HT1080 (cell line): ENCODE data around the gene NAAA. TPM values are rescaled to one million over a fixed set of nuclear protein-coding genes. Genes with fewer than 3 reads are reported as not detected.
A peak's percentile ranks its signal among the peaks of the same experiment; 100 is the strongest.
"Not testable (repeated sequence)": the region's sequence is repeated elsewhere in the genome, so short reads cannot be mapped to it uniquely, and the experiment has no call there.

Experiments
- DNase-seq: peaks from one replicate; pipeline ENCODE4 v3.0.0-alpha.2; 2015; ENCODE audit warnings: low read depth
- polyA plus RNA-seq, 2 experiments: library from polyadenylated mRNA; depleted of rRNA; stranded (reverse); fragments of >200 nt; gene quantifications; 2 replicates each; pipeline ENCODE4 v1.2.3, GENCODE V29; 2015
- total RNA-seq: library from RNA; depleted of rRNA; stranded (reverse); fragments of >200 nt; shearing (Covaris generic); gene quantifications from 2 replicates; pipeline ENCODE4 v1.2.3, GENCODE V29; 2014; rRNA removed

The NAAA gene
- total RNA-seq, result 1.4 and 2.0 TPM in 2 replicates
- polyA plus RNA-seq (2015; cell fraction: cytosol; rRNA removed), result 0.31 and 1.0 TPM in 2 replicates
- 5.0 and 6.1 TPM in 2 replicates for polyA plus RNA-seq (2015; cell fraction: nucleus; rRNA removed)

DNA sequence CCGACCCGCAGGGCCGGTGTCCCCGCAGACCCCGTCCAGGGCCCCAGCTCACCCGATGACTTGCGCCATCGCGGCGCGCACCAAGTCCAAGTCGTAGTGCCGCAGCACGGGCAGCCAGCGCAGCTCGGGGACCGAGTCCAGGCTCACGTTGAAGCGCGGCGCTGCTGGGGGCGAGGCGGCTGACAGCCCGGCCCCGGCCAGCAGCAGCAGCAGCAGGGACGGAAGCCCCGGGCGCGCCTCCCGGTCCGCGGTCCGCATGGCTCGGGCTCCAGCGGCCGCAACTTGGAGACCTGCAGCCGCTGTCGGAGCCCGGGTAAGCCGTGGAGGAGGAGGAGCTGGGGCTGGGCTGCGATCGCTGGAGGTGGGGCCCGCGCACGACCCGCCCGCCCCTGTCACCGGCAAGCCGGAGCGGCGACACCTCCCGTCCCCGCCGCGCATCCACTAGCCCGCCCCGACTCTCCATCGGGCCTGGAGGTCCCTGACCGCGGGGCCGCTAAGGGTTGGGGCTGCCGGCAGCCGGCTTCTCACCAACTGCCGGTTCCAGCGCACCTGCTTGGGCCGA, at the start of gene NAAA:
NAAA (minus strand) TSS at position 322 of the 562 bp plus-strand sequence; CDS start at position 258, 64 bp downstream.
- no peak for DNase-seq

GRCh38 chr4:75989846-75990528, 49.2 kb upstream of the NAAA start:
- no peak for DNase-seq

DNA sequence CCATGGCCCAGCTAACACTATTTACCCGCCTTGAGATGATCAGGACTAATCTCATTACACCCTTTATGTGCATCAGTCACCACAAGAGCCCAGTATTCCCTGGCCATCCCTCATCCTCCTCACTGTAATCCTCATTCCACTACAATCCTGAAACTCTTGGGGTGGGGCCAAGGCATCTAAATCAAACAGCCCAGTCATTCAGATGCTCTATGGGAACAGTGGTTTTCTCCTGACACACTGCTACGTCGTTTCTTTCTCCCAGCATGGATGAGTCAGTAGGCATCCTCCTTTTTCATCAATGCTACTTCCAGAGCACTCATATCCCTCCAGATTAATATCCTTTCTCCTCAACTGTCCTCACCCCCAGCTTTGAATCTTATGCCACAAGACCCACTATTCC, 44.3 kb upstream of the NAAA start:
- DNase-seq, result peak; percentile 94

DNA sequence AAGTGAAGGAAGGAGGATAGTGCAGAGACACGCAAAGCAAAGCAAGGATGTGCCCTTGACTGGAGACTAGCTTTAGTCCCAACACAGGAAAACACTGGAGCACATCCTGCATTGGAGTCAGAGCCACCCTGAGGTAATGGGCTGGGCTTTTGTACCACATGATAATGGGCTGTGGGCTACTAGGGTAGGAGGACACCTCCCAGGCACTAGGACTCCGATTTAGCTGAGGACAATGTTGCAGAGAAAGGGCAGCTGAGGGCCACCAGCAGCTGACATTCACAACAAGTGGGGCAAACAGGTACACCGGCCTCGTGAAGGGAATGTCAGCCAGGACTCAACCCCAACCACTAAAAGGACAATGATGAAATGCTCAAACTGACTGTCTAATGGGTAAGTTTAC, 39.8 kb upstream of the NAAA start:
- no peak for DNase-seq

DNA sequence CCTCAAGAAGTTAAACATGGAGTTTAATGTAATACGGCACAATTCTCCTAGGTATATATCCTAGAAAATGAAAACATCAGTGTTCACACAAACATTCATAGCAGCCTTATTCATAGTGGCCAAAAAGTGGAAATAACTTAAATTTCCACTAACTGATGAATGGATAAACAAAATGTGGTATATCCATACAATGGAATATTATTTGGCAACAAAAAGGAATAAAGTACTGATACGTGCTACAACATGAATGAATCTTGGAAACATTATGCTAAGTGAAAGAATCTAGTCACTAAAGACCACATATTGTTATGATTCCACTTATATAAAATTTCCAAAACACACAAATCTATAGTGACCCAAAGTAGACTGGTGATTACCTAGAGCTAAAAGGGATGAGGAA, 35.4 kb upstream of the NAAA start:
- no peak for DNase-seq

- DNase-seq, result no peak
Observed at GRCh38 chr4:75973766-75974165, 33.0 kb upstream of the NAAA start.

DNA sequence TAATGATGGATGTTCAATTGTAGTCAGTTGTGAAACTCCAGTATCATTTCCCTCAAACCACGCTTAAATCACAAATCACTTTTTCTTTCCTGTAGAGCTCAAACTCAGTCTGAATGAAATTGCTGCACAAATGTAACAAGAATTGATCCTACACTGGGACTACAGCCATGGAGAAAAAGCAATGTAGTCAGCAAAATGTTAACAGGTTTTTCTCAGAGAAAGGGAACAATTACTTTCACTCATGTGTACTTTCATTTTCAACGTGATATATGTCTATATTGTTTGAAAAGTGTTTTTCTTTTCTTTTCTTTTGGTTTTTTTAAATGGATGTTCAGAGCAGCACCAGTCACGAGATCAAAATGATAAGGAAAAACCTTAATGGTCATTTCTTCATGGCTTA, 27.3 kb upstream of the NAAA start:
- no peak for DNase-seq

DNA sequence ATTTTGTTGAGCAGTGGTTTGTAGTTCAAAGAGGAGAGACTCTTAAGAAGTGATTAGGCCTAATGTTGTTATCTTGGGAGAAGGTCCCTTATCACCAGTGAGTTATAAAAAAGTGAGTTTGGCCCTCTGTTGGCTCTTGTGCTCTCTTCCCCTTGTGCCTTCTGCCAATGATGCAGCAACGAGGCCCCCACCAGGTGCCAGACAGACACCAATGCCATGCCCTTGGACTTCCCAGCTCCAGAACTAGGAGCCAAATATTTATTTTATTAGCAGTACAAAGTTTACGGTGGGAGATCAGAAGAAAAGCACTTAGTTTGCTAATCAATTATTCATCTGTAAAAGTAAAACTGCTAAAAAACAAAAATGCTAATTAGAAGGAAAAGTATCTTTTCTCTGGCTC, 22.7 kb upstream of the NAAA start:
- no peak for DNase-seq

DNA sequence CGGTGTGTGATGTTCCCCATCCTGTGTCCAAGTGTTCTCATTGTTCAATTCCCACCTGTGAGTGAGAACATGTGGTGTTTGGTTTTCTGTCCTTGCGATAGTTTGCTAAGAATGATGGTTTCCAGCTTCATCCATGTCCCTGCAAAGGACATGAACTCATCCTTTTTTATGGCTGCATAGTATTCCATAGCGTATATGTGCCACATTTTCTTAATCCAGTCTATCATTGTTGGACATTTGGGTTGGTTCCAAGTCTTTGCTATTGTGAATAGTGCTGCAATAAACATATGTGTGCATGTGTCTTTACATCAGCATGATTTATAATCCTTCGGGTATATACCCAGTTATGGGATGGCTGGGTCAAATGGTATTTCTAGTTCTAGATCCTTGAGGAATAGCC, 21.3 kb upstream of the NAAA start:
- not testable (repeated sequence) for DNase-seq

DNA sequence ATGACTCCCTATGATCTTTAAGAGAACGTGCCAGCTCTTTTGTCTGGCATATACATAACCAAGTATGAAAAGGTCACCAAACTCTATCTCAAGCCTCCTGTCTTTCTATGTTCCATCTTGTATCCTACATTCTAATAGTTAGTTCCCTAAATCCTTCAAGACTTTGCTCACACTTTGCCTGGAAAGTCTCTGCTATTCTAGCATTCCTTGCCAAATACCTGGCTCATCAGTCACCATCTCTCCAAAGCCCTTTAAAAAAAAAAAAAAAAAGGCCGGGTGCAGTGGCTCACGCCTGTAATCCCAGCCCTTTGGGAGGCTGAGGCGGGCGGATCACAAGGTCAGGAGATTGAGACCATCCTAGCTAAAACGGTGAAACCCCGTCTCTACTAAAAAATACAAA, 17.7 kb upstream of the NAAA start:
- DNase-seq, result not testable (repeated sequence)

GRCh38 chr4:75954811-75955210, 14.0 kb upstream of the NAAA start:
- DNase-seq, result not testable (repeated sequence)

- DNase-seq, result no peak
Observed at GRCh38 chr4:75953509-75953908, 12.7 kb upstream of the NAAA start.

- no peak for DNase-seq
Observed at GRCh38 chr4:75950213-75950815, 9.5 kb upstream of the NAAA start.

DNA sequence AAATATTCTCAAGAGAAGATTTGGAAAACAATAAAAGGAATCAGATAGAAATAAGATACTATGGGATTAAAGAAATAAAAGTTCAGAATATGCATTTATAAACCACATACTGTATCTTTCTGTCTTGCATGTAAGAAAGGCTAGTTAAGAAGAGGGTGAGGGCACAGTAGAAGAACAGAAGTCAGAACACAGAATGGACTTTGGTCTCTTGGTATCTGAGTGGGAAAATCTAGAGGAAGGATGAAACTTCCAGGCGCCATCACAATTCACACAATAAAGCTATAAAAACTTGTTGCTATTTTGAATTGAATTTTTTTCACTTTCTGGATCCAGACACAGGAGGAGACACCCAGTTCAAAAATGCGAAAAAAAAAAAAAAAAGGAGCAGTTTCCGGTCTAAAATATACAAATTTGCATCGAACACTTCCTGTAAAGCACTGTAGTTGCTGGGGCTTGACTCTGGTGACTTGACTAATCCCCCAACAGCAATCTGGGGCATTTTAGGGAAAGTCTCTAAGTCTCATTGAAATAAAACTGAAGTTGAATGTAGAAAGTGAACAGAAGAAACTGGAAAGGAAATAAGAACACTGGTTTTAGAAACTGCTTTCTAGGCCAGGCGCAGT, 8.1 kb upstream of the NAAA start:
- DNase-seq, result no peak

DNA sequence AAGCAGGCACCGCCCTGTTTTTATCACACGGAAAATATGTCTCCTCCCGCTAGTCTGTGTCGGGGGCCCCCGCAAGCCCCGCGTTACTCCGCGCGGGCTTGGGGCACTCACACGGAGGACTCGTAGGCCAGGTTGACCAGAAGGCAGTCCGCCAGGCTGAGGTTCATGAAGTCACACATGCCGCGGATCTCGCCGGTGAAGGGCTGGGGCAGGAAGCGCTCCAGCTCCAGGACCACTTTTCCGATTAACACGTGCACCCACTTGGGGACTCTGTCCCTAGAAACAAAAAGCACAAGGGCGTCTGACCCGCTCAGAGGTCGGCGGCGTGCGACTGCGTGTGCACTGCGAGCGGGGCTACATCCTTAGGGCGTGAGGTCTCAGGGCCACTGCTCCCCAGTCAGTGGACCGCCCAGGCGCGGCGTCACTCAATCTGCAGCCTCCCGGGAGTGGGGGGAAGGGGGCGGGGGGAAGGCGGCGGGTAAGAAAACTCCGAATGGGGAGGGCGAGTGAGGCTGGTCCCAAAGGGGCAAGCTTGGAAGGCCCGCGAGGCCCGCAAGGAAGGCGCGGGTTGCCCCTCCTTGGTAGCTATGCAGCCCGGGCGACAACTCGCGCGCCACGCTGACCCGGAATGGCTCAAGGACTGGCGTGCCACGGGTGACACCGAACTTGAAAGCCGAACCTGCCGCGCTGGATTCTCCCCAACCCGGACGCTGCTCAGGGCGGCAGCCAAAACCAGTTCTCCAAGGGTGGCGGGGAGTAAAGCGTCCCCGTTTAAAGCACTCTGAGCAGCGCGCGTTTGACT, 722 bp downstream of the NAAA start:
- no peak for DNase-seq

DNA sequence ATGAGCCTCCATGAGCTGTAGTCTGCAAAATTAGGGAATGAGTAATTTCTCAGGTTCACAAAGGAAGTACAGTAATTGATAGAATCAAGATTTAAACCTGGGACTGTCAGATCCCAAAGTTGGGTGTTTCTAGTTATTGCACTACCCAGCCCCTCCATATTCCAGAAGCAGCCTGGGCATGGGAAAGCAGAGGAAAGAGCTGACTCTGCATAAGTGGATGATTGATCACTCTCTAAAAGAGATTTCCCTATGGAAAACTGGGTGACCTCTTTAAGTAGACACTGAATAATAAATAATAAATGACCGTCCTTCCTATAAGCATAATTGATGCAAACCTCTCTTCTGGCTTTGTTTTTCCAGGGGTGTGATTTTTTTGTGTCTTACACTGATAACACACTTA, 5.2 kb downstream of the NAAA start:
- no peak for DNase-seq

- no peak for DNase-seq
Observed at GRCh38 chr4:75930152-75930551, 10.7 kb downstream of the NAAA start.

DNA sequence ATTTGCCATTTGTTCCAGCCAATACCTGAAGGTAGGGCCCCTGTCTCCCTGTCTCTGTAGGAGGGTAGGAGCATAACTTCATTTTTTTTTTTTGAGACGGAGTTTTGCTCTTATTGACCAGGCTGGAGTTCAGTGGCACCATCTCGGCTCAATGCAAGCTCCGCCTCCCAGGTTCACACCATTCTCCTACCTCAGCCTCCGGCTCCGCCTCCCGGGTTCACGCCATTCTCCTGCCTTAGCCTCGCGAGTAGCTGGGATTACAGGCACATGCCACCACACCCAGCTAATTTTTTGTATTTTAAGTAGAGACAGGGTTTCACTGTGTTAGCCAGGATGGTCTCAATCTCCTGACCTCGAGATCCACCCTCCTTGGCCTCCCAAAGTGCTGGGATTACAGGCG, 15.9 kb downstream of the NAAA start:
- not testable (repeated sequence) for DNase-seq

DNA sequence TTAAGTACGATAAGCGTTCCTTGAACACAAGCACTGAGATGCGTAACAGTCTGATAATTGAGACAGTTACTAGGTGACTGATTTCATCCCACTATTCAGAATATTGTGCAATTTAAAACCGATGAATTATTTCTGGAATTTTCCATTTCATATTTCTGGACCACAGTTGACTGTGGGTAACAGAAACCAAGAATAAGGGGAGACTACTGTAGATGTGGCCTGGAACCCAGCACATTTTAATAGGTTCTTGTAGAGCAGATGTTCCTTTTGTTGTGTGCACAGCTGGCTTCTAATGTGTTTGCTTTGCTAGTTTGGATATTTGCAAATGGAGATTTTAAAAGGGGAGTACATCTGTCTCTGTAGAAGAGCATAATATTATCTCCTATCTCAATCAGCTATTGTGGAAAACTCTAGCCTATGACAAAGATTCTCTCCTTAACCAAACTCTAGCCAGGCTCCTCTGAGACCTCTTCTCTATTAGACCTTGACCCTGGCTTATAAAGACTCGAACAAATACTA, 16.4 kb downstream of the NAAA start:
- no peak for DNase-seq

DNA sequence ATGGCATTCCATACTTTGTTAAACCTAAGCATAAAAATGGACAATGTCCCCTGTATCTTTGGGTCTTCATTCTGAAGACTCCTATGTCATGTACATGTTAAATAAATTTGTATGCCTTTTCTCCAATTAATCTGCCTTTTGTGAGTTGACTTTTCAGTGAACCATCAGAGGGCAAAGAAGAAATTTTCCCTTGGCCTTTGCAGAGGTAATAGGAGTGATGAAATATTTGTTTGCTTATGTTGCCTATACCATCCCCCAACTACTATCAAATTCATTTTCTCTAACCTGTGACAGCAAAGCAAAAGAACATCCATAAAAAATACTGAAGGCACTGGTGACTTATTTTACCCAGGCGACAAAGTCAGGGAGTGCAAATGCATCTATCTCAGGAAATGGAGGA, 18.2 kb downstream of the NAAA start:
- no peak for DNase-seq

DNA sequence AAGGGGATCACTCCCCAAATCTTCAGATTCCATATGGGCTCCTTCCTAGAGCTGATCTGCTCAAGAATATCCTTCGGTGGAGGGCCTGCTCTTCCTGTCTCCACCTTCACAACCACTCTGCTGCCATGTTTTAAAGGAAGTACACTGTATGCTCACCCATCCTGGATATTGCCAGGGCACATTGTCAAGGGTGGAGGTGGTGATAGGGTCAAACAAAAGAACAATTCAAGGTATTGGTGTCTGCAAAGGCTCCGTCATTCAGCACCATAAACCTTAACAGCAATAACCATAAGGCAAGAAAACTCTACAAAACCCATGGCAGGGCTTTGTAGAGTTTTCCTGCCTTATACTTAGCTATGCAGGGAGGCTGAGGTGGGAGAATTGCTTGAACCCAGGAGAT, 18.9 kb downstream of the NAAA start:
- no peak for DNase-seq
